ENCODE data around the gene ACR. TPM values are rescaled to one million over a fixed set of nuclear protein-coding genes. Genes with fewer than 3 reads are reported as not detected.

Gene ACR
- total RNA-seq, 1 donor from 2014 or later, result not detected

DNA sequence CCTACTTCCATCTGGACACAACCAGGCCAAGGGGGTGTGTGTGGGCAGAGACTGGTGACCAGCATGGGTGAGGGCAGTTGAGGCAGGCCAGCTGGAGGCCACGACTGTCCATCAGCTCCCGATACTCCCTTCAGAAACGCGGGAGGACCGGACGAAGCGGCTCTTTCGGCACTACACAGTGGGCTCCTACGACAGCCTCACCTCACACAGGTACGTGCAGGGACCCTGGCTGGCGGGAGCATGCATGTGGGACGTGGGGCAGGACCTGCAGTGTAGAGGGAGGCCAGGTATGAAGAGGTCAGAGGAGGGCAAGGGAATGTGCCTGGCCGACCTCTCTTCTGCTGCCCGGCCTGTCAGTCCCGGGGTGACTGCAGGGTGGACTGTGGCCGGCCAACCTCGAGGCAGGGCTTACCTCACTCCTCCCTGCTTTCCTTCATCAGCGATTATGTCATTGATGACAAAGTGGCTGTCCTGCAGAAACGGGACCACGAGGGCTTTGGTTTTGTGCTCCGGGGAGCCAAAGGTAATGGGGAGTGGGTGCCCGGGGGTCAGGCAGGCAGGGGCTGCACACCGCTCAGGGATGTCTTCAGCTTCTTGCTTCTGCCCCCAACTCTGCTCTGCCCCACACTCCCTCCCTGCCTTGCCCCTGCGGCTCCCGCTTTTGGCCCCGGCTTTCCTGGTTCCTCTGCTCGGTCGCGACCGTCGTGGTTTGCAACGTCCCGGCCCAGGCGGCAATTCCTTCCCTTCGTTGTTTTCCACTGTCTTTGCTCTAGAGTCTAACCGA, 34.1 kb upstream of the ACR start:
- Mint-ChIP-seq H3K36me3 (ENCODE audit: low read depth, unreplicated experiment) (peaks cover 9% of the 10 kb centered on the region), H3K4me3 (ENCODE audit: unreplicated experiment) (no peak overlapping the region), H3K4me1 (ENCODE audit: low read depth, unreplicated experiment) (peaks cover 14% of the 10 kb centered on the region), H3K27ac (ENCODE audit: unreplicated experiment) (no peak overlapping the region), H3K27me3 (ENCODE audit: low read depth, unreplicated experiment) (peaks cover 7% of the 10 kb centered on the region), H3K9me3 (ENCODE audit: unreplicated experiment) (peaks cover 3% of the 10 kb centered on the region)
- H3K79me2 ChIP-seq (ENCODE audit: insufficient read depth, low read length), result no peaks in the 10 kb centered on the region
- peaks cover 5% of the 10 kb centered on the region for H3K4me1 ChIP-seq (ENCODE audit: insufficient read depth, low read length)
- TF ChIP-seq EZH2 (IDR thresholded peaks at IDR 0.05; ENCODE audit: insufficient read depth, low read length), result no peak
- TF ChIP-seq, protein P1, sequence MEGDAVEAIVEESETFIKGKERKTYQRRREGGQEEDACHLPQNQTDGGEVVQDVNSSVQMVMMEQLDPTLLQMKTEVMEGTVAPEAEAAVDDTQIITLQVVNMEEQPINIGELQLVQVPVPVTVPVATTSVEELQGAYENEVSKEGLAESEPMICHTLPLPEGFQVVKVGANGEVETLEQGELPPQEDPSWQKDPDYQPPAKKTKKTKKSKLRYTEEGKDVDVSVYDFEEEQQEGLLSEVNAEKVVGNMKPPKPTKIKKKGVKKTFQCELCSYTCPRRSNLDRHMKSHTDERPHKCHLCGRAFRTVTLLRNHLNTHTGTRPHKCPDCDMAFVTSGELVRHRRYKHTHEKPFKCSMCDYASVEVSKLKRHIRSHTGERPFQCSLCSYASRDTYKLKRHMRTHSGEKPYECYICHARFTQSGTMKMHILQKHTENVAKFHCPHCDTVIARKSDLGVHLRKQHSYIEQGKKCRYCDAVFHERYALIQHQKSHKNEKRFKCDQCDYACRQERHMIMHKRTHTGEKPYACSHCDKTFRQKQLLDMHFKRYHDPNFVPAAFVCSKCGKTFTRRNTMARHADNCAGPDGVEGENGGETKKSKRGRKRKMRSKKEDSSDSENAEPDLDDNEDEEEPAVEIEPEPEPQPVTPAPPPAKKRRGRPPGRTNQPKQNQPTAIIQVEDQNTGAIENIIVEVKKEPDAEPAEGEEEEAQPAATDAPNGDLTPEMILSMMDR (IDR thresholded peaks at IDR 0.05; ENCODE audit: insufficient read depth, low read depth, low read length), result no peak
- no peak overlapping the region for H2AFZ ChIP-seq (ENCODE audit: low read depth, low read length)
- no peak overlapping the region for H3K4me2 ChIP-seq (ENCODE audit: low read length)
- H4K20me1 ChIP-seq (ENCODE audit: insufficient read depth, low read length), result peaks cover 21% of the 10 kb centered on the region
- H3K36me3 ChIP-seq (ENCODE audit: insufficient read depth, low read length), result no peaks in the 10 kb centered on the region
- DNase-seq (ENCODE audit: low read depth) (no peak), FAIRE-seq (no peak)
- H3K27me3 ChIP-seq (ENCODE audit: insufficient read depth, low read length), result no peaks in the 10 kb centered on the region
- no peak overlapping the region for H3K4me3 ChIP-seq (ENCODE audit: insufficient read depth, low read depth, low read length)
- no peak overlapping the region for H3K27ac ChIP-seq (ENCODE audit: low read depth, low read length)
- H3K9me3 ChIP-seq (ENCODE audit: insufficient read depth, low read depth, low read length), result no peaks in the 10 kb centered on the region
- H3K9ac ChIP-seq (ENCODE audit: low read length), result no peak overlapping the region

DNA sequence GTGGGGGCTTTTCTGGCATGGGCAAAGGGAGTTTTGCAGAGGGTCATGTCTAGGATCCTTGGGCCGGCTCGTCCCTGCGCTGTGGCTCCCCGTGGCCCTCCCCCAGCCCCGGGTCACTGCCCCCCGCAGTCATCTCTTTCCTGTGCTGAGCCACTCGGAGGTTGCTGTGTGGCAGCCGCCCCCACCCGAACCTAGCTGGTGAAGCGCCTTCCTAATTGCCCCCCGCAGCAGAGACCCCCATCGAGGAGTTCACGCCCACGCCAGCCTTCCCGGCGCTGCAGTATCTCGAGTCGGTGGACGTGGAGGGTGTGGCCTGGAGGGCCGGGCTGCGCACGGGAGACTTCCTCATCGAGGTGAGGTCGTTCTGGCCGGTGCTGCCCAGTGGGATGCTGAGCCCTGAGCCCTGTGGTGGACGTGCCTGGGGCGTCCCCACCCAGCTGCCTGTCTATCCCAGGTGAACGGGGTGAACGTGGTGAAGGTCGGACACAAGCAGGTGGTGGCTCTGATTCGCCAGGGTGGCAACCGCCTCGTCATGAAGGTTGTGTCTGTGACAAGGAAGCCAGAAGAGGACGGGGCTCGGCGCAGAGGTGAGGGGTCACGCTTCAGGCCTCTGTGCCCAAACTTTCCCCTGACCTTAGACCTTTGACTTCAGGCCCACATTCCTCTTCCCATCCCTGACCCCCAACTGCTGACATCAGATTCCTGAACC, 33.3 kb upstream of the ACR start:
- Histone ChIP-seq H3K36me3 (ENCODE audit: insufficient read depth, low read length) (no peaks in the 10 kb centered on the region), H3K4me1 (ENCODE audit: insufficient read depth, low read length) (peaks cover 5% of the 10 kb centered on the region), H3K9me3 (ENCODE audit: insufficient read depth, low read depth, low read length) (no peaks in the 10 kb centered on the region), H2AFZ (ENCODE audit: low read depth, low read length) (peak overlapping the region; percentile 73), H3K27ac (ENCODE audit: low read depth, low read length) (no peak overlapping the region), H3K27me3 (ENCODE audit: insufficient read depth, low read length) (no peaks in the 10 kb centered on the region), H3K79me2 (ENCODE audit: insufficient read depth, low read length) (no peaks in the 10 kb centered on the region), H4K20me1 (ENCODE audit: insufficient read depth, low read length) (peaks cover 13% of the 10 kb centered on the region), H3K9ac (ENCODE audit: low read length) (peak overlapping the region; percentile 20), H3K4me2 (ENCODE audit: low read length) (peak overlapping the region; percentile 78), H3K4me3 (ENCODE audit: insufficient read depth, low read depth, low read length) (no peak overlapping the region)
- H3K27me3 Mint-ChIP-seq (ENCODE audit: low read depth, unreplicated experiment), result peaks cover 9% of the 10 kb centered on the region
- H3K36me3 Mint-ChIP-seq (ENCODE audit: low read depth, unreplicated experiment), result peaks cover 9% of the 10 kb centered on the region
- peaks cover 3% of the 10 kb centered on the region for H3K9me3 Mint-ChIP-seq (ENCODE audit: unreplicated experiment)
- H3K27ac Mint-ChIP-seq (ENCODE audit: unreplicated experiment), result no peak overlapping the region
- DNase-seq (ENCODE audit: low read depth) (no peak), FAIRE-seq (no peak)
- TF ChIP-seq, protein P1 (IDR thresholded peaks at IDR 0.05; ENCODE audit: insufficient read depth, low read depth, low read length), result no peak
- TF ChIP-seq EZH2 (IDR thresholded peaks at IDR 0.05; ENCODE audit: insufficient read depth, low read length), result no peak
- H3K4me1 Mint-ChIP-seq (ENCODE audit: low read depth, unreplicated experiment), result peaks cover 13% of the 10 kb centered on the region
- H3K4me3 Mint-ChIP-seq (ENCODE audit: unreplicated experiment), result no peak overlapping the region
